Fibroblast of upper back skin (primary cell): ENCODE data around the gene PCF11.

ENCODE experiments used
- DNase-seq: peaks from one replicate; pipeline ENCODE4 v3.0.0-alpha.2; 2013

Gene PCF11

GRCh38 chr11:83152264-83152663 lies 4.7 kb upstream of the PCF11 start:
- no peak for DNase-seq

- no peak for DNase-seq
Observed at GRCh38 chr11:83153764-83154163, 3.2 kb upstream of the PCF11 start.

GRCh38 chr11:83156144-83156995 lies 561 bp upstream of the PCF11 start:
- peak; percentile 100 for DNase-seq

GRCh38 chr11:83157594-83158356 lies 844 bp downstream of the PCF11 start:
- peak; percentile 44 for DNase-seq

GRCh38 chr11:83158357-83158786 lies 1.4 kb downstream of the PCF11 start:
- DNase-seq = no peak

- DNase-seq = no peak
Observed at GRCh38 chr11:83158965-83159901, 2.3 kb downstream of the PCF11 start.

GRCh38 chr11:83159902-83160865 lies 3.3 kb downstream of the PCF11 start:
- peak; percentile 38 for DNase-seq

GRCh38 chr11:83161610-83162199 lies 4.8 kb downstream of the PCF11 start:
- DNase-seq = no peak

- DNase-seq = no peak
Observed at GRCh38 chr11:83162377-83162776, 5.4 kb downstream of the PCF11 start.

- no peak for DNase-seq
Observed at GRCh38 chr11:83166193-83166866, 9.4 kb downstream of the PCF11 start.

- no peak for DNase-seq
Observed at GRCh38 chr11:83168756-83169155, 11.8 kb downstream of the PCF11 start.

- no peak for DNase-seq
Observed at GRCh38 chr11:83170865-83171264, 13.9 kb downstream of the PCF11 start.

- DNase-seq = no peak
Observed at GRCh38 chr11:83172551-83172950, 15.6 kb downstream of the PCF11 start.

GRCh38 chr11:83174008-83174407 lies 17.1 kb downstream of the PCF11 start:
- DNase-seq = no peak

GRCh38 chr11:83175815-83176214 lies 18.9 kb downstream of the PCF11 start:
- DNase-seq = no peak

GRCh38 chr11:83181815-83182214 lies 24.9 kb downstream of the PCF11 start:
- no peak for DNase-seq

- no peak for DNase-seq
Observed at GRCh38 chr11:83185767-83186166, 28.8 kb downstream of the PCF11 start.

GRCh38 chr11:83187465-83187864 lies 30.5 kb downstream of the PCF11 start:
- DNase-seq = no peak

- DNase-seq = no peak
Observed at GRCh38 chr11:83191491-83191890, 34.6 kb downstream of the PCF11 start.

- no peak for DNase-seq
Observed at GRCh38 chr11:83191986-83192385, 35.1 kb downstream of the PCF11 start.
